Osteoblast (primary cell): Measurements from ENCODE around the gene NFATC3. TPM values are rescaled to one million over a fixed set of nuclear protein-coding genes. Genes with fewer than 3 reads are reported as not detected.

Experiments
- DNase-seq: peaks from one replicate; pipeline ENCODE4 v3.0.0; 2011; ENCODE audit warnings: low spot score, mixed read lengths; ENCODE audit not compliant: insufficient read length; ENCODE audit errors: missing footprints
- H2AFZ ChIP-seq: 2 replicates; pipeline ENCODE4 v1.6.0; 2011; ENCODE audit warnings: mild to moderate bottlenecking, low read length
- H3K27ac ChIP-seq: 2 replicates; pipeline ENCODE4 v1.5.1; 2011; ENCODE audit warnings: mild to moderate bottlenecking, low read depth, low read length, moderate library complexity
- H3K27me3 ChIP-seq: 2 replicates; pipeline ENCODE4 v1.6.0; 2012; ENCODE audit warnings: mild to moderate bottlenecking, control low read depth, inconsistent platforms, low read length, moderate library complexity; ENCODE audit not compliant: insufficient read depth
- H3K36me3 ChIP-seq: 2 replicates; pipeline ENCODE4 v1.5.1; 2011; ENCODE audit warnings: mild to moderate bottlenecking, low read length, control low read depth, moderate library complexity; ENCODE audit not compliant: insufficient read depth
- H3K4me1 ChIP-seq: 2 replicates; pipeline ENCODE4 v1.5.1; 2011; ENCODE audit warnings: mild to moderate bottlenecking, low read length, control low read depth, moderate library complexity; ENCODE audit not compliant: insufficient read depth
- H3K4me2 ChIP-seq: 2 replicates; pipeline ENCODE4 v1.6.0; 2011; ENCODE audit warnings: mild to moderate bottlenecking, low read length; ENCODE audit not compliant: insufficient read depth
- H3K4me3 ChIP-seq: fragments of 200-600 bp; sonication (generic); 3 replicates; pipeline ENCODE4 v1.5.1; 2012; ENCODE audit warnings: mild to moderate bottlenecking, low read length, inconsistent platforms; ENCODE audit not compliant: insufficient read depth
- H3K79me2 ChIP-seq: 2 replicates; pipeline ENCODE4 v1.6.0; 2012; ENCODE audit warnings: mild to moderate bottlenecking, low read length, control low read depth, inconsistent platforms; ENCODE audit not compliant: insufficient read depth
- H3K9me3 ChIP-seq: 2 replicates; pipeline ENCODE4 v1.5.1; 2011; ENCODE audit warnings: low read depth, low read length, control low read depth
- H4K20me1 ChIP-seq: 2 replicates; pipeline ENCODE4 v1.6.0; 2012; ENCODE audit warnings: mild to moderate bottlenecking, low read length, control low read depth; ENCODE audit not compliant: insufficient read depth
- CTCF ChIP-seq: IDR thresholded peaks from 2 replicates; pipeline ENCODE4 v1.5.1; 2011; ENCODE audit warnings: mild to moderate bottlenecking, low read depth, low read length, moderate library complexity; ENCODE audit errors: extremely low read depth
- total RNA-seq: library from RNA; depleted of rRNA; stranded (reverse); fragments of >200 nt; gene quantifications from 2 replicates; pipeline ENCODE4 v1.2.3, GENCODE V29; 2012

NFATC3 gene
- total RNA-seq, 1 donor, result 36.2 TPM

- H3K9me3 ChIP-seq, result no peaks in the 10 kb centered on the region
- peaks cover 27% of the 10 kb centered on the region for H3K36me3 ChIP-seq
- H3K4me3 ChIP-seq, result peak overlapping the region; percentile 83
- H3K79me2 ChIP-seq, result peaks cover 33% of the 10 kb centered on the region
- no peak for DNase-seq
- H3K27ac ChIP-seq, result peak overlapping the region; percentile 96
- no peak for TF ChIP-seq CTCF
- H4K20me1 ChIP-seq, result peaks cover 16% of the 10 kb centered on the region
- peak overlapping the region; percentile 68 for H3K4me2 ChIP-seq
- H3K4me1 ChIP-seq, result peaks cover 22% of the 10 kb centered on the region
- H2AFZ ChIP-seq, result peak overlapping the region; percentile 74
- no peaks in the 10 kb centered on the region for H3K27me3 ChIP-seq
Measured at GRCh38 chr16:68263559-68264127, 178.5 kb downstream of the NFATC3 start.

DNA sequence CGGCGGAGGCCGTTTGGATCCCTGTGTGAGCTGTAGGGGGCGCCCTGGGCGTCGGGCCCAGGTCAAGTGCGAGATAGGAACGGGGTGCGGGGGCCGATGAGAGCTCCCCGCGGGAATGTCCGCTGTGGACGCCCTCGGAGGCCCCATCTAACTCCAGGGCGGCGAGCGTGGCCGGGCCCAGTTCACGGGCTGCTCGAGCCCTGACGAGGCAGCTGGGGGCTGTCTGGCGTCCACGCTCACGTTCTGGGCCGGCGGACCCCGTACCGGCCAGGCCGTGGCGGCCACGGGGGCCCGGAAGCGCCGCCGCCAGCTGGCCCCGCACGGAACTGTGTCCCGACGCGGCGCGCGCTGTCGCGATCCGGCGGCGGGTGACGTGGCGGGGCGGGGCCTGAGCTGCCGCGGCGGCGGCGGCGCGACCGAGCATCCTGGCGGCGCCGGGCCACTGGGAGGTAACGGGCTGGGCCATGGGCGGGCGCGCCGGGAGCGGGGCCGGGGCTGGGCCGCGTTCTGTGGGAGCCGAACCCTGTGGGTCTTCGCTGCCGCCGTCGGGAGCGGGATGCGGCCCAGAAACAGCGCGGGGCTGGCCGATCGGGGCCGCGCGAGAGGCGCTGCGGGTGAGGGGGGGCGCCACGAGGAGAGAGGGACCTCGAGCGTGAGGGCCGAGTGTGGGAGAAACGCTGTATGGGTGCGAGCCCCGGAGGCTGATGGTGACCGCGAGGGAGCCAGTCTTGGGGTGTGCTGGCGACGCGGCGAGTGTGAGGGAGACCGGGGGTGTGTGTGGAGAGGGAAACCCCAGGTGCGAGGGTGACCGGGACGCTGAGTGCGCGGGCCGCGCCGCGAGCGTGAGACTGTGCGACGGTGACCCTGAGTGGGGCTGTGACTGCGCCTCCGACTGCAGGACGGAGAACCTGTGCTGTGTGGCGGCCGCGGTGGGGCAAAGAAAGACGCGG, 179.2 kb downstream of the NFATC3 start, which contains the start of gene SLC7A6:
SLC7A6 (plus strand) TSS at position 399 of the 950 bp plus-strand sequence. CDS start 10,201 bp downstream, outside the sequence.
- peak within 1 kb of the TSS; percentile 94 for H3K4me2 ChIP-seq
- H3K4me1 ChIP-seq, result peaks cover 21% of the 10 kb centered on the region
- H3K27ac ChIP-seq, result peak within 1 kb of the TSS; percentile 96
- TF ChIP-seq CTCF, result peak; percentile 76
- DNase-seq, result peak; percentile 97
- H3K4me3 ChIP-seq, result peak within 1 kb of the TSS; percentile 83
- H3K27me3 ChIP-seq, result no peaks in the 10 kb centered on the region
- H2AFZ ChIP-seq, result peak within 1 kb of the TSS; percentile 79
- peaks cover 22% of the 10 kb centered on the region for H4K20me1 ChIP-seq
- no peaks in the 10 kb centered on the region for H3K9me3 ChIP-seq
- H3K36me3 ChIP-seq, result peaks cover 20% of the 10 kb centered on the region
- H3K79me2 ChIP-seq, result peaks cover 41% of the 10 kb centered on the region

- Histone ChIP-seq H2AFZ (peak overlapping the region; percentile 79), H3K4me1 (peaks cover 21% of the 10 kb centered on the region), H3K36me3 (peaks cover 17% of the 10 kb centered on the region), H3K4me3 (peak overlapping the region; percentile 83), H3K9me3 (no peaks in the 10 kb centered on the region), H3K27ac (peak overlapping the region; percentile 96), H3K79me2 (peaks cover 50% of the 10 kb centered on the region), H3K27me3 (no peaks in the 10 kb centered on the region), H3K4me2 (peak overlapping the region; percentile 94), H4K20me1 (peaks cover 30% of the 10 kb centered on the region)
- TF ChIP-seq CTCF, result no peak
- DNase-seq, result peak; percentile 96
Measured at GRCh38 chr16:68265078-68265920, 180.1 kb downstream of the NFATC3 start.
